ENCODE data around the gene CSF2.

CSF2 gene

GRCh38 chr5:132073231-132074013 is at the start of gene CSF2:
Gene CSF2 (plus strand): TSS chr5:132073789. CDS start chr5:132073824, 35 bp downstream.
- in situ Hi-C loops (cut with HindIII; ENCODE audit: low pct_ligation_motif_present, low pct_unique_long_range_greater_than_20kb, low sequenced_read_pairs), result no loop called here

GRCh38 chr5:132024117-132024435 is 49.5 kb upstream of the CSF2 start:
- DNase-seq, result no peak
- in situ Hi-C loops (cut with HindIII; ENCODE audit: low pct_ligation_motif_present, low pct_unique_long_range_greater_than_20kb, low sequenced_read_pairs), result no loop called here

More at GRCh38 chr5:132073231-132074013, at the start of gene CSF2:
- peak; percentile 15 for DNase-seq

GRCh38 chr5:132024789-132025402 is 48.7 kb upstream of the CSF2 start:
- DNase-seq, result no peak
- in situ Hi-C loops (cut with HindIII; ENCODE audit: low pct_ligation_motif_present, low pct_unique_long_range_greater_than_20kb, low sequenced_read_pairs), result no loop called here

- no peak for DNase-seq
- in situ Hi-C loops (cut with HindIII; ENCODE audit: low pct_ligation_motif_present, low pct_unique_long_range_greater_than_20kb, low sequenced_read_pairs), result no loop called here
These were observed 48.1 kb upstream of the CSF2 start for GRCh38 chr5:132025403-132025971.

GRCh38 chr5:132026516-132027008 is 47.0 kb upstream of the CSF2 start:
- DNase-seq, result no peak
- in situ Hi-C loops (cut with HindIII; ENCODE audit: low pct_ligation_motif_present, low pct_unique_long_range_greater_than_20kb, low sequenced_read_pairs), result no loop called here

- in situ Hi-C loops (cut with HindIII; ENCODE audit: low pct_ligation_motif_present, low pct_unique_long_range_greater_than_20kb, low sequenced_read_pairs), result no loop called here
- DNase-seq, result no peak
These were observed 46.6 kb upstream of the CSF2 start for GRCh38 chr5:132027027-132027426.

GRCh38 chr5:132029609-132030330 is 43.8 kb upstream of the CSF2 start:
- no peak for DNase-seq
- in situ Hi-C loops (cut with HindIII; ENCODE audit: low pct_ligation_motif_present, low pct_unique_long_range_greater_than_20kb, low sequenced_read_pairs), result no loop called here

- DNase-seq, result no peak
- in situ Hi-C loops (cut with HindIII; ENCODE audit: low pct_ligation_motif_present, low pct_unique_long_range_greater_than_20kb, low sequenced_read_pairs), result no loop called here
These were observed 43.0 kb upstream of the CSF2 start for GRCh38 chr5:132030610-132031009.

GRCh38 chr5:132032196-132032595 is 41.4 kb upstream of the CSF2 start:
- in situ Hi-C loops (cut with HindIII; ENCODE audit: low pct_ligation_motif_present, low pct_unique_long_range_greater_than_20kb, low sequenced_read_pairs), result no loop called here
- DNase-seq, result no peak

- in situ Hi-C loops (cut with HindIII; ENCODE audit: low pct_ligation_motif_present, low pct_unique_long_range_greater_than_20kb, low sequenced_read_pairs), result no loop called here
These were observed 40.5 kb upstream of the CSF2 start for GRCh38 chr5:132033122-132033521.

GRCh38 chr5:132037353-132037752 is 36.2 kb upstream of the CSF2 start:
- in situ Hi-C loops (cut with HindIII; ENCODE audit: low pct_ligation_motif_present, low pct_unique_long_range_greater_than_20kb, low sequenced_read_pairs), result no loop called here
- no peak for DNase-seq

More at GRCh38 chr5:132033122-132033521, 40.5 kb upstream of the CSF2 start:
- no peak for DNase-seq

- in situ Hi-C loops (cut with HindIII; ENCODE audit: low pct_ligation_motif_present, low pct_unique_long_range_greater_than_20kb, low sequenced_read_pairs), result no loop called here
- no peak for DNase-seq
These were observed 29.4 kb upstream of the CSF2 start for GRCh38 chr5:132044207-132044606.

GRCh38 chr5:132046880-132047299 is 26.7 kb upstream of the CSF2 start:
- no peak for DNase-seq
- in situ Hi-C loops (cut with HindIII; ENCODE audit: low pct_ligation_motif_present, low pct_unique_long_range_greater_than_20kb, low sequenced_read_pairs), result no loop called here

GRCh38 chr5:132049093-132049492 is 24.5 kb upstream of the CSF2 start:
- no peak for DNase-seq
- in situ Hi-C loops (cut with HindIII; ENCODE audit: low pct_ligation_motif_present, low pct_unique_long_range_greater_than_20kb, low sequenced_read_pairs), result no loop called here

- in situ Hi-C loops (cut with HindIII; ENCODE audit: low pct_ligation_motif_present, low pct_unique_long_range_greater_than_20kb, low sequenced_read_pairs), result no loop called here
- DNase-seq, result no peak
These were observed 24.0 kb upstream of the CSF2 start for GRCh38 chr5:132049559-132049958.

GRCh38 chr5:132050136-132050535 is 23.5 kb upstream of the CSF2 start:
- in situ Hi-C loops (cut with HindIII; ENCODE audit: low pct_ligation_motif_present, low pct_unique_long_range_greater_than_20kb, low sequenced_read_pairs), result no loop called here
- DNase-seq, result no peak

GRCh38 chr5:132050661-132051552 is 22.7 kb upstream of the CSF2 start:
- in situ Hi-C loops (cut with HindIII; ENCODE audit: low pct_ligation_motif_present, low pct_unique_long_range_greater_than_20kb, low sequenced_read_pairs), result no loop called here
- no peak for DNase-seq

GRCh38 chr5:132052520-132052919 is 21.1 kb upstream of the CSF2 start:
- in situ Hi-C loops (cut with HindIII; ENCODE audit: low pct_ligation_motif_present, low pct_unique_long_range_greater_than_20kb, low sequenced_read_pairs), result no loop called here
- DNase-seq, result no peak
